ENCODE measurements around the gene EIF1.

DNA sequence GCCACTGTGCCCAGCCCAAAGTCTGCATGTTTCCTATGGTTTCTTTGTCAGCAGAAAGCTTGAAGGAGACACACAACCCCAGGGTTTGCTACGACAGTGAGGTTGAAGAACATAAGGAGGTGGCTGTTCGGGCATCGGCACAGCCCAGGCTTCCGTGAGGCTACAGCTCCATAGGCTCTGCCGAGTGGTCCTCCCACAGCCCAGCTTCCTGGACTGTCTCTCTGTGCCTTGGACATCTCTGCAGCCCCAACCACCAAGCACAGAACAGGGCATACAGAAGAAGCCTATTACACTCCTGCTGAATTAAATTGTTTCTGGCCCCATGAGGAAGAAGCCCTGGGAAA is 49.0 kb downstream of the EIF1 start:
- no peak for TF ChIP-seq CTCF (IDR thresholded peaks at IDR 0.05)
- no peak for TF ChIP-seq POLR2A (IDR thresholded peaks at IDR 0.05)
